HG02798 (cell line): ENCODE measurements around the gene RPL13.
A peak's percentile ranks its signal among the peaks of the same experiment; 100 is the strongest.
"Not testable (repeated sequence)": the region's sequence is repeated elsewhere in the genome, so short reads cannot be mapped to it uniquely, and the experiment has no call there.

Experiments used
- ATAC-seq: cut with Tn5 transposase; IDR thresholded peaks from one replicate; pipeline ENCODE4 v1.9.1; 2021; ENCODE audit warnings: mild to moderate bottlenecking; ENCODE audit not compliant: unreplicated experiment, poor library complexity

RPL13 gene

DNA sequence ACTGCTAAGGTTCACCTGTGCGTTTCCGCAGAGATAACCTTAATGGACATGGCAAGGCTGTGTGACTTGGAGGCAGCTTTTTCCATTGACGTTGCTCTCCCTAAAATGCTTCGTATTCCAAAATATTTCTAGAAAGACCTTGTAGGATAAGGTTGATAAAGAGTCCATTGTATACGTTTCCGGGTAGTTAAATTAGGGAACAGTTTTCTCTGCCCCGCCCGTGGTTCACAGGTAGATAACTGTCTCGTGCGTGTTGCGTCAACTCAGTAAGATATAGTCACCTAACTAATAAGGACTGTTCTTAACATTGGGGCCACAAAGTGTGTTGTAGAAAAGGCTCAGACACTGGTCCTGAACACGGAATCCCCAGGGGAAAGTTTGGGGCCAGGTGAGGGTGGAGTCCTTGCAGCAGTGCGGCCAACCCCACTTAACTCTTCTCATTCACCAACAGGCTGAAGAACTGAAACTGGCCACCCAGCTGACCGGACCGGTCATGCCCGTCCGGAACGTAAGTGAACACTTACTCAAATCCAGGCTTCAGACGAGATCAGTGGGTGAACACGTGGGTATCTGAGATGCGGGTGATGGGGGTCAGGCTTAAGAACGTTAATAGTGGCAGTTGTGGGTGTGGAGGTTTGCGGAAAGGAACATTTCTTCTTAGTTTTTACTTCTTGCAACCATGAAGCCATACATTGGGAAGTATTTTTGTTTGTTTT lies 1.6 kb downstream of the RPL13 start:
- no peak for ATAC-seq

DNA sequence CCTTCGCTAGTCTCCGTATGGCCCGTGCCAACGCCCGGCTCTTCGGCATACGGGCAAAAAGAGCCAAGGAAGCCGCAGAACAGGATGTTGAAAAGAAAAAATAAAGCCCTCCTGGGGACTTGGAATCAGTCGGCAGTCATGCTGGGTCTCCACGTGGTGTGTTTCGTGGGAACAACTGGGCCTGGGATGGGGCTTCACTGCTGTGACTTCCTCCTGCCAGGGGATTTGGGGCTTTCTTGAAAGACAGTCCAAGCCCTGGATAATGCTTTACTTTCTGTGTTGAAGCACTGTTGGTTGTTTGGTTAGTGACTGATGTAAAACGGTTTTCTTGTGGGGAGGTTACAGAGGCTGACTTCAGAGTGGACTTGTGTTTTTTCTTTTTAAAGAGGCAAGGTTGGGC lies 2.5 kb downstream of the RPL13 start:
- ATAC-seq, result no peak

DNA sequence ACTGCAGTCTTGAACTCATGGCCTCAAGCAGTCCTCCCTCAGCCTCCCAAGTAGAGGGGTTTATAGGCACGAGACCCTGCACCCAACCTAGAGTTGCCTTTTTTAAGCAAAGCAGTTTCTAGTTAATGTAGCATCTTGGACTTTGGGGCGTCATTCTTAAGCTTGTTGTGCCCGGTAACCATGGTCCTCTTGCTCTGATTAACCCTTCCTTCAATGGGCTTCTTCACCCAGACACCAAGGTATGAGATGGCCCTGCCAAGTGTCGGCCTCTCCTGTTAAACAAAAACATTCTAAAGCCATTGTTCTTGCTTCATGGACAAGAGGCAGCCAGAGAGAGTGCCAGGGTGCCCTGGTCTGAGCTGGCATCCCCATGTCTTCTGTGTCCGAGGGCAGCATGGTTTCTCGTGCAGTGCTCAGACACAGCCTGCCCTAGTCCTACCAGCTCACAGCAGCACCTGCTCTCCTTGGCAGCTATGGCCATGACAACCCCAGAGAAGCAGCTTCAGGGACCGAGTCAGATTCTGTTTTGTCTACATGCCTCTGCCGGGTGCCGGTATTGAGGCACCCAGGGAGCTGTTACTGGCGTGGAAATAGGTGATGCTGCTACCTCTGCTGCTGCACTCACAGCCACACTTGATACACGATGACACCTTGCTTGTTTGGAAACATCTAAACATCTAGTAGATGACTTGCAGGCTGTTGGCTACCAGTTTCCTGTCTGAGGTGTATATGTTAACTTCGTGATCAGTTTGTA lies 3.3 kb downstream of the RPL13 start:
- no peak for ATAC-seq

DNA sequence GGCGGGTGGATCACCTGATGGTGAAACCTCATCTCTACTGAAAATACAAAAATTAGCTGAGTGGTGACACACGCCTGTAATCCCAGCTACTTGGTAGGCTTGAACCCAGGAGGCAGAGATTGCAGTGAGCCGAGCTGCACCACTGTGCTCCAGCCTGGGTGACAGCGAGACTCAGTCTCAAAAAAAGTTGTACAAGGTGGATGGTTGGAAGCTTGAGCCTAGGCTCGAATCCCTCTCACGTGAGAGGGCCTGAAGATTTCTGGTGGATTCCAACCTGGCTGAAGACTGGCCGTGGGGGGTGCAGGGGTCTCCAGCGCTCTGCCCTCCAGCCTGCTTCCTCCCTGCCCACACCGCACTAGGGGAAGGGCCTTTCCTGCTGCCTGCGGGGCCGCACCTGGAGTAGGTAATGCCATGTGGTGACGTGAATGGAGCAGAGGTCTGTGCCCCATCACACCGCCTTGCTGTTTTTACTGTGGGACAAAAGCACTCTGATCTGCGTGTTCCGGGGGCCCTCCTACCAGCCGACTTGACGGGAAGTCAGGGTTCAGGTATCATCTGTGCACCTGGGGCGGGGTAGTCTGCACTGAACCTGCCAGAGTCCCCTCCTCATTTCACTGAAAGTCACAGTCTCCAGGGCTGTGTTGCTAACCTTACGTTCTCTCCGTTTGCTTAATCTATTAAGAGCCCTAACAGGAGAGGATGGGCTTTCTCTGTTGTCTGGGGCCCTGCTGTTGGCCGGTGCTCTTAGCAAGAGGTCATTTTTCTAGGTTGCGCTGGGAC lies 4.2 kb downstream of the RPL13 start:
- no peak for ATAC-seq

DNA sequence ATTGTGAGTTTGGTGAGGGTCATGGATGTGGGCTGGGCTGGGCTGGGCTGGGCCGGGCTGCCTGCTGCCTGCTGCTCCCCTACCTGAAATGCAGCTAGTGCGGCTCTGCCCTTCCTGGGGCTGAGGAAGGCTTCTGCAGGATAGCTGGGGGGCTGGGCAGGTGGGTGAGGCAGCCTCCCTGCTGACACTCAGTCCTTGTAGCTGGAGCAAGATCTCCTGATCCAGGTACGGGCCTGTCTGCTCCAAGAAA lies 4.7 kb downstream of the RPL13 start:
- ATAC-seq, result no peak

DNA sequence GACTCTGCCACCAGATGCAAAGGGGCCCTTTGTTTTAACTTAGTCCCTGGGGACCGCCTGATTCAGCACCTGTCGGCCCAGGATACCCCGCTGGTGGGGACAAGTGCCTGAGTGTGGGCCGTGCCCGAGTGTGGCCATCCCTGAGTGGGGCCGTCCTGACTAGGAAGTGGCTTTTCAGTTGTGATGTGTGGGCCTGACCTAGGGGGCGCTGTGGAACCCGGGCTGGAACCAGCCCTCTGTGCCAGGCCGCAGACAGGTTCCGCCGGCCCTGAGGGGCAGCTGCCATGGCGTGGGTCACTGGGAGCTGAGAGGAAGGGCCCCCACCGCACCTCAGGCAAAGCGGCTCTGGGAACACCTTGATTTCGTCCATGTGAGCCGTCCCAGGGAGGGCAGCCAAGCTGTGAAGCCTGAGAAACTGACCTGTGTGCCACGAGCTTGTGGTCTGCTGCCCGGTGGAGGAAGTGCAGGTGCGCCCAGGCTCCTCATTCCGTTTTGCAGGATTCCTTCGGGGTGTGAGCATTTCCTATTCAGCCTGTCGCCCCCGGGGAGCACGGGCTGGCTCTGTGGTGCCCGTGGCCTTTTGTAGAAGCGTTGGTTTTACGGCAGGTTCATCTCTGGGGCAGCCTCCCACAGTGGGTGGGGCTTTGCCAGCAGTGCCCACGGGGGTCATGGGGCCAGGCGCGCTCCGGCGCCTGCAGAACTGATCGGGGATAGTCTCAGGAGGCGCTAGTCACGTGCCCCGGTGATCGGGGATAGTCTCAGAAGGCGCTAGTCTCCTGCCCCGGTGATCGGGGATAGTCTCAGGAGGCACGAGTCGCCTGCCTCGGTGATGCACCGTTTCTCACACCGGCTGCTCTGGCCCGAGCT lies 5.3 kb downstream of the RPL13 start:
- ATAC-seq, result no peak

DNA sequence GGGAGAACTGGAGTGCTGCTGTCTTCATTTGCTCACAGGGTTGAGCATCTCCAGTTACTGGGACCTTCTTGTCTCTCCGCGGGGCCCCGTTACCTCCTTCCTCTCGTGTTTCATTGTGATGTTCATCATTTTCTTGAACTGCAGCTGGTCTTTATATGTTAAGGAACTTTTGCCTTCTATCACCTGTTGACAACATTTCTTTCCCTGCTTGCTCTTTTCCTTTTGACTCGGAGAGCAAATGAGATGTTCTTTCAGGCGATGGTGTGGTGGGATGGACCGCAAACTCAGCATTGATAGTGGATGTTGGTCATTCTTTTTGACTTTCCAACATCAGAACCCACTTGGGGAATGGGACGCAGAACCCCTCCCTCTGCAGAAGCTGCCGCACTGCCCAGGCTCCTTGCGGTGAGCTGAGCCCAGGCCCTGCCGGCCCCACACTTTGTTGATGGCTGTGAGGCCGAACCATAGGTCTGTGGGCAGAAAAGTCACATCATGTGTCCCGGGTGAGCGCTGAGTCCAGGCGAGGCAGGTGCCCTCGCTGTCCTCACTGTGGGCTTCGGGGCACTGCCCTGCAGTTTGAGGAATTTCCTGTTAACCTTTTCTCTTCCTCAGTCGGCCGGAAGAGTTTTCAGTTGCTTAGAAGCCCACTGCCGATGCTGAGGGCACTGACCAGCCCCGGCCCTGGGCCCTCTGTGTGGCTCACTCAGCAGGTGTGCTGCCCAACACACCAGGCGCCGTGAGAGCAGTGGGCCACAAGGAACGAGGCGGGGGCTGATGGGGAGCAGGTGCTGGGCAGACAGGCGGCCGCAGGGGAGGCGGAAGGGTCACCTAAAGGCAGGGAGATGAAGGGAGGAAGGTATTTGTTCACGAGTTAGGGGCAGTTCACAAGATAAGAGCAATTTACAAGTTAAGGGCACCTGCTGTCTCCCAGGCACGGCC lies 7.4 kb downstream of the RPL13 start:
- no peak for ATAC-seq

DNA sequence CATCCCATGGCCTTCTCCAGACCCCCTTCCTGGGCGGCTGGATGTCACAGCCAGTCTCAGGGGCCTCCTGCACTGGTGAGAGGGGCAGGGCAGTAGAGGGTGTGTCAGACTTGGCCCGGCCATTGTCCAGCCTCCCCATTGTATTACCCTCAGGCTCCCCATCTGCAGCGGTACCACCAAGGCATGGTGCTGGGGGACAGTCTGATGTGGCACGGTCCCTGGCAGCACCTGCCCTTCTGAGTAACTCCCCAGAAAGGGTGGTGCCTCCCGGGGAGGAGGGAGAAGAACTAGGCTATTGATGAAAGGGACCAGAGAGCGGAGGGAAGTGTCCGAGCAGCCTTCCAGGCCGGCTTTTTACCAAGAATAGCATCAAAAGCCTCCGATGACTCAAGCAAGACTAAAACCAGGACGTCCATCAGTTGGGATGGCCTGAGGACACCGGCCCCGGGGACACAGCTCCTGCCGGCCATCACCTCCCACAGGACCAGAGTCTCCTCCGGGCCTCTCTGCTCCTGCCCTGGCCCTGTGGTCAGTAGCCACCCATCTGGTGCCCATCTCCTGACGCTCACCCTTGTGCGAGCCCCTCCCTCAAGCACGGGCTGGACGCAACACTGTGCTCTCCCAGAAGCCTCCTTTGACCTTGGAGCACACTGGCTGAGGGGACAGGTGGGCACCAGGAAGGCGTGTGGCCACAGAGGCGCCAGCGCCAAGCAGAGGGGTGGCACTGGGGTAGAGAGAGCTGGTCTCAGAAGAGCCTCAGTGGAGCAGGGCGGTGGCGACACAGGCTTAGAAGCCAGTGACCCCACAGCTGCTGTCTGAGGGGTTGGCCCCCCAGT lies 9.2 kb downstream of the RPL13 start:
- no peak for ATAC-seq

DNA sequence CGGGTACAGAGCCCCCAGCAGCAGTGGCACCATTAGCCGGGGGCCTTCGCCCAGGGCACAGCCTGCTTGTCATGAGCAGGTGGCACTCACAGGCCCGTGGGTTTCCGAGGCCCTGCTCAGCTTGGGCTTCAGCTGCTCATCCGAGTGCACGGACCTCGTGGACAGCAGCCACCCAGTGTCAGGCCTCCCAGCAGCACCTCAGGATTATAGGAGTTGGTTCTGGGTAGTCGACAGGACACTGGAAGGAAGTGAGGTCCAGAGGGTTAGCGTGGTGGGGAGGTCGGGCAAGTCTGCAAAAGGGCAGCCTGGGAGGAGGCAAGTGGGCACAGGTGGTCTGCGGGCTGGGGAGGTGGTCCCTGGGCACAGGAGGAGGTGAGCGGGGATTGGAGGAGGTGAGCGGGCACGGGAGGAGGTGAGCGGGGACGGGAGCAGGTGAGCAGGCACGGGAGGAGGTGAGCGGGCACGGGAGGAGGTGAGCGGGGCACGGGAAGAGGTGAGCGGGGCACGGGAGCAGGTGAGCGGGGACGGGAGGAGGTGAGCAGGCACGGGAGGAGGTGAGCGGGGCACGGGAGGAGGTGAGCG lies 10.0 kb downstream of the RPL13 start:
- no peak for ATAC-seq

DNA sequence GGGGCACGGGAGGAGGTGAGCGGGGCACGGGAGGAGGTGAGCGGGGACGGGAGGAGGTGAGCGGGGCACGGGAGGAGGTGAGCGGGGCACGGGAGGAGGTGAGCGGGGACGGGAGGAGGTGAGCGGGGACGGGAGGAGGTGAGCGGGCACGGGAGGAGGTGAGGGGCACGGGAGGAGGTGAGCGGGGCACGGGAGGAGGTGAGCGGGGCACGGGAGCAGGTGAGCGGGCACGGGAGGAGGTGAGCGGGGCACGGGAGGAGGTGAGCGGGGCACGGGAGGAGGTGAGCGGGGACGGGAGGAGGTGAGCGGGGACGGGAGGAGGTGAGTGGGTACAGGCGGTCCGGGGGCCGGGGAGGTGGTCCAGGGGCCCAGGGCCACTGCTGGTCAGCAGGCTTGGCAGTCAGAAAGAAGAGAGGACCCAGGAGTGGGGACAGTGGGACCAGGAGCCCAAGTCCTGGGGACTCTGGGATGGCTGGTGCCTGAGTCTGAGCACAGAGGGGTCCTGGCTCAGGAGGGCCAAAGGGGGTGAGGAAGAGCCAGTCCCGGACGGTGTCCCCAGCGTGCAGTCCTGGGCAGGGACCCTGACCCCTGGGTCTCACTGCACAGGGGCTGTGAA lies 10.6 kb downstream of the RPL13 start:
- not testable (repeated sequence) for ATAC-seq

DNA sequence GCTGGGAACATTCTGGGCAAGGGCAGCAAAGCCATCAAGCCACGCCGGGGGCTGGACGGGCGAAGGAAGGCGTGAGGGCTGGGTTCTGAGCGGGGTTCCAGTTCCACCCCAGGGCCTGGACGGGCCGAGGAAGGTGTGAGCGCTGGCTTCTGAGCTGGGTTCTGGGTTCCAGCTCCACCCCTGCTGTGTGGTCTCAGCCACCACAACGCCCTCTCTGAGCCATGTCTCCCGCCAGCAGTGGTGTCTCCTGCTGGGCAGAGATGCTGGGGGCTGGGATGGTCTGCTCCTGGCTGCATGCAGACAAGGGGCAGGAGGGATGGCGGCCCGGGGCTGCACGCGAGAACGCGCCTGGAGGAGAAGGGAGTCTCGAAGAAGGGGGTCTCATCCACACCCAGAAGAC lies 11.2 kb downstream of the RPL13 start:
- no peak for ATAC-seq

DNA sequence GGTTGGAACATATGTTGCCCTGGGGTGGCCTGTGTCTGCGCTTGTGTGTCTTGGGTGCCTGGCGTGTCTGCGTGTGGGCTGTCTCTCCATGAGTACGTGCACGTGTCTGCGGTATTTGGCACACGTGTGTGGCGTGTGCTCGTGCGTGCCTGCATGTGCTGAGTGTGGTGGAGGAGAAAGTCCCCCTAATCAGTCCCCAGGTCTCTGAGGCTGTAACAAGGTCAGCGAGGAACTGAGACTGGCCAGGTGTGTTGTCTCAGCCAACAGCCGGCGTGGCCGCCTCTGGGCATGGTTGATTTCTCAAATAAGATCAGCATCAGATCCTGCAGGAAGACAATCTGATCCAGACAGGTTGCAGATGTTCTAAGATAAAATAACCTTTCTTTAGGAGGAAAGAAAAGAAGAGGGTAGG lies 11.6 kb downstream of the RPL13 start:
- no peak for ATAC-seq

DNA sequence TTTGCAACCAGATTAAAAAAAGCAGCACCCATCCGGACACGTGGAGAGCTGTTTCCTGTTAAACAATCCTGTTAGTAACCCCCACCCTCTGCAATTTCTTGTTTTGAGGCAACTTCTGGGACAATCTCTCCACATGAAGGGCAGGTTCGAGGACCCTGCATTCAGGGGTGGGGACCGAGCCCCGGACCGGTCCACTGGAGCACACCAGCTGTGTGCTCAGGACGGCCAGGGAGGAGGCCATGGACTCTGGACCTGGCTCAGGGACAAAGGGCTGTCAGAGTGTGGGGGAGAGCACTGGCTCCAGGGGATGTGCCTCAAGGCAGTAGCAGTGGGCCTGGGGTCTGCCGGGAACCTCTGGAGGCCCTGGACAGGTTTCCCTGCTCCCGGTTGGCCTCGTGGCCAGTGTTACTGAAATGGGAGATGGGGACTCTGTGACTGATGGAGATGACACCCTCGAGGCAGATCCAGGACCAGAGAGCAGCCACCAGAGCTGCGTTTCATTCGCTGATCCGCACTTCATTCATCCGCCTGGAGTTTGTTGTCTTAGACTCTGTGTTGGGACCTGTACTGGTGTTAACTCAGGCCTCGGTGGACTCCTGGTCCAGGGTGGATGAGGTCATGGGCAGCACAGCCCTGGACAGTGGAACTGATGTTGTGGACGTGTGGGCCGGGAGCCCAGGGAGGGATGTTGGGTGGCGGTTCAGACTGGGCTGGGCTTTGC lies 12.2 kb downstream of the RPL13 start:
- no peak for ATAC-seq

DNA sequence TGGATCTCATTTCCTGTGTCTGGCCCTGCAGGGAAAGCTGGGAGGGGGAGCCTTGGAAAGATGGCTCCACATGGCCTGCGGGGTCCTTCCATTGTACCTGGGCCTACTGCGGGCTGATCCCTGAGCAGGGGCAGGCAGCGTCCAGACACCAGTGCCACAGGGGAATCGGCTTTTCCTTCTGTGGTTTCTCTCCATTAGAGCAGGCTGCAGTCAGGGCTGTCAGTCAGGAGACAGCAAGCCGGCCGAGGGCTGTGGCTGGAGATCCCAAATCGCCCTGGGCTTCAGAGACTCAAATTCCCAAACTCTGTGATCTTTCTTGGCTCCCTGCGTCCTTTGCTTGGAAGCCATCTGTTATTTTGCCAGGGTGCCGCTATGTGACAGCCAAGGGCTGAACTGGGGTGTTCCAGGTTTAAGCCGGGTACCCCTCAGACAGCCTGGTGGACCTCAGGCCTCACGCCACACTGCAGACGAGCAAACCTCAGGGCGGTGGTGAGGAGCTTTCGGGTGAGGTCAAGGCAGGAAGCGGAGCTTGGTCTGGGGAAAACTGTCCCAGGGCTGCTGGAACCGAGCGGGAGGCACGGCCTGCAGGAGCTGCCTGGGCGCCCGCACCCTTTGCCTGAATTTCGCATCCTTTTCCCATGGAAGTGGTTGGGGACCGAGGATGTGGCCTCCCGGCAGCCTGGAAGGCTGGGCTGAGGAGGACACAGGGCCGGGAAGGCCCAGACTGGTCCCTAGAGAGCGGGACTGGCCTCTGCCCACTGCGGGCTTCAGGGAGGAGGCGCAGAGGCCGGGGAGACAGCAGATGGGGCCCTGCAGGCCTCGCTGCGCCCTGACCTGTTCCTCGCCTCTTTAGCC lies 13.6 kb downstream of the RPL13 start:
- no peak for ATAC-seq

DNA sequence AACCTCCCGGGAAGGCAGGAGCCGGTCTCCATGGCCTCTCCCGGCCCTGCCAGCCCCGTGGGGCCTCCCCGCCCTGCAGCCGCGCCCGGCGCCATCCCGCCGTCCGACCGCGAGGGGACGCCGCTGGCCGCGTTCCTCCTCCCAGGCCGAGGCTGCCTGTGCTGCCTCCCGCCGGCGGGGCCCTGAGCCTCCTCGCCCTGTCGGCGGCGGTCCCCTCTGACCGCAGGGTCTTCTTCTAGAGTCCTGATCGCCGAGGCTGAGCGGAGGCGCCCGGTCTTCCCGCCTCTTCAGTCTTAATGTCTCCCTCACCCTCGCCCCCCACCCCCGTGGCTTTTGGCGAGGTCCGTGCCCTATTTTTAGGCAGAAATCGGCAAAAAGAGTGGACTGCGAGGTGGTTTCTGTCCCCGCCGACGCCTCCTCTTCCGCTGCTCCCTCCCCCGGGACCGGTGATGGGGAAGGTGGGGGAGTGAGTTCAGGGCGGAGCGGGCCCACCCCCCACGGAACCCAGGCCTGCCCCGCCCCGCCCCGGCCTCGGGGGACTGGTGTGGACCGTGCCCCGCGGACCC lies 14.3 kb downstream of the RPL13 start:
- peak; percentile 53 for ATAC-seq
